HCT116 (cell line): ENCODE results near the gene TBX15. TPM values are rescaled to one million over a fixed set of nuclear protein-coding genes. Genes with fewer than 3 reads are reported as not detected.

Experiments
- ATAC-seq: fragments of 200-7000 bp; cut with Tn5 transposase; 2 replicates; pipeline ENCODE4 v1.9.1; 2020; ENCODE audit warnings: mild to moderate bottlenecking, moderate library complexity
- BruUV-seq: library from RNA; stranded (reverse); fragments of 400-500 nt; replicated peaks from 2 replicates; lab custom pipeline; 2021; lab: Mats Ljungman, UMichigan
- CTCF ChIA-PET: fragments of 300-600 bp; sonication (Branson Sonifier 250); formaldehyde crosslinking; loops from one replicate; lab custom pipeline; 2021; ENCODE audit warnings: antibody characterized with exemption; lab: Charles Lee
- POLR2A ChIA-PET: fragments of 300-600, 350-600 bp; sonication (Branson Sonifier 250); formaldehyde crosslinking; loops from one replicate; lab custom pipeline; 2021; ENCODE audit warnings: antibody characterized with exemption; lab: Charles Lee
- RAD21 ChIA-PET, 2 experiments: fragments of 300-600 bp; sonication (Branson Sonifier 250); formaldehyde crosslinking; loops; one replicate each; lab custom pipeline; 2023; ENCODE audit warnings: low total read pairs in 2 of 2; ENCODE audit not compliant: uncharacterized antibody in 2 of 2, unreplicated experiment in 2 of 2, low non-redundant PET in 1 of 2; lab: Charles Lee
- DNase-seq: peaks from one replicate; pipeline ENCODE4 v3.0.0-alpha.2; 2010; ENCODE audit warnings: low read depth, low spot score
- H2AFZ ChIP-seq: fragments of 200-600 bp; shearing (Covaris generic), sonication (generic); 2 replicates; pipeline ENCODE4 v1.6.1; 2017; ENCODE audit warnings: low read depth, mixed run types, mixed read lengths, antibody characterized with exemption, low read length; ENCODE audit not compliant: poor library complexity, severe bottlenecking
- H3K27ac ChIP-seq: 2 replicates; pipeline ENCODE4 v1.5.1; 2012; ENCODE audit warnings: low read depth, low read length
- H3K27me3 ChIP-seq: fragments of 200-600 bp; sonication (generic); 2 replicates; pipeline ENCODE4 v1.6.1; 2016; ENCODE audit warnings: mixed run types, low read length, mixed read lengths; ENCODE audit not compliant: insufficient read depth
- H3K36me3 ChIP-seq, 2 experiments: fragments of 200-500 bp in 1 of 2; fragments of 200-600 bp in 1 of 2; sonication (Bioruptor generic) in 1 of 2; sonication (generic) in 1 of 2; 2 replicates each; pipeline versions ENCODE4 v1.5.1 to v1.6.1; 2014 to 2016; ENCODE audit warnings: low read length in 2 of 2, inconsistent platforms in 1 of 2, mixed read lengths in 1 of 2, mixed run types in 1 of 2; ENCODE audit not compliant: insufficient read depth in 2 of 2, control insufficient read depth in 1 of 2
- H3K4me1 ChIP-seq, 2 experiments: fragments of 200-600 bp in 1 of 2; sonication (generic) in 1 of 2; 2 replicates each; pipeline versions ENCODE4 v1.5.1 to v1.6.1; 2012 to 2017; ENCODE audit warnings: low read length in 2 of 2, inconsistent platforms in 1 of 2, mild to moderate bottlenecking in 1 of 2, mixed read lengths in 1 of 2, mixed run types in 1 of 2, moderate library complexity in 1 of 2; ENCODE audit not compliant: insufficient read depth in 2 of 2, control insufficient read depth in 1 of 2
- H3K4me2 ChIP-seq: fragments of 200-600 bp; sonication (generic); 2 replicates; pipeline ENCODE4 v1.6.1; 2017; ENCODE audit warnings: mixed run types, low read length, mixed read lengths
- H3K4me3 ChIP-seq, 2 experiments: fragments of 200-600 bp in 1 of 2; sonication (generic) in 1 of 2; replicated peaks in 1 of 2; 2 replicates each; pipeline ENCODE4 v1.5.1; 2011 to 2016; ENCODE audit warnings: low read length in 2 of 2, control low read depth in 1 of 2, low read depth in 1 of 2, mild to moderate bottlenecking in 1 of 2, mixed read lengths in 1 of 2, mixed run types in 1 of 2
- H3K79me2 ChIP-seq: fragments of 200-600 bp; sonication (generic); 2 replicates; pipeline ENCODE4 v1.6.1; 2017; ENCODE audit warnings: mild to moderate bottlenecking, mixed run types, low read length, moderate library complexity, mixed read lengths; ENCODE audit not compliant: insufficient read depth
- H3K9ac ChIP-seq: fragments of 200-600 bp; sonication (generic); 2 replicates; pipeline ENCODE4 v1.6.1; 2016; ENCODE audit warnings: low read length, mixed read lengths
- H3K9me2 ChIP-seq: fragments of 200-600 bp; sonication (generic), shearing (Covaris generic); 2 replicates; pipeline ENCODE4 v1.6.1; 2017; ENCODE audit warnings: mixed run types, mild to moderate bottlenecking, moderate library complexity; ENCODE audit not compliant: insufficient read depth
- H3K9me3 ChIP-seq, 2 experiments: fragments of 200-500 bp in 1 of 2; fragments of 200-600 bp in 1 of 2; sonication (Bioruptor generic) in 1 of 2; sonication (generic) in 1 of 2; 2 replicates each; pipeline ENCODE4 v1.6.1; 2014 to 2017; ENCODE audit warnings: low read length in 2 of 2, mixed read lengths in 2 of 2, inconsistent platforms in 1 of 2, low read depth in 1 of 2, mild to moderate bottlenecking in 1 of 2, mixed run types in 1 of 2, moderate library complexity in 1 of 2; ENCODE audit not compliant: control insufficient read depth in 1 of 2, insufficient read depth in 1 of 2
- H4K20me1 ChIP-seq: fragments of 200-600 bp; sonication (generic), shearing (Covaris generic); 2 replicates; pipeline ENCODE4 v1.6.1; 2017; ENCODE audit warnings: mixed run types, mild to moderate bottlenecking, moderate library complexity; ENCODE audit not compliant: insufficient read depth
- ATF3 ChIP-seq: IDR thresholded peaks from 2 replicates; pipeline ENCODE4 v1.6.1; 2012
- CEBPB ChIP-seq: IDR thresholded peaks from 2 replicates; pipeline ENCODE4 v1.6.1; 2012; ENCODE audit warnings: low read depth
- CTCF ChIP-seq, 3 experiments: fragments of 200-600 bp in 1 of 3; sonication (generic) in 1 of 3; IDR thresholded peaks in 2 of 3; conservative IDR thresholded peaks in 1 of 3; 2 replicates each; pipeline ENCODE4 v1.5.1; 2012 to 2017; ENCODE audit warnings: low read depth in 2 of 3, low read length in 2 of 3, antibody characterized with exemption in 1 of 3, borderline replicate concordance in 1 of 3, control low read depth in 1 of 3, mild to moderate bottlenecking in 1 of 3, mixed read lengths in 1 of 3, mixed run types in 1 of 3, moderate library complexity in 1 of 3; ENCODE audit not compliant: insufficient read depth in 1 of 3
- EGR1 ChIP-seq: IDR thresholded peaks from 2 replicates; pipeline ENCODE4 v1.6.1; 2012; ENCODE audit warnings: low read depth
- FOSL1 ChIP-seq: IDR thresholded peaks from 2 replicates; pipeline ENCODE4 v1.6.1; 2012; ENCODE audit warnings: low read depth
- MAX ChIP-seq: IDR thresholded peaks from 2 replicates; pipeline ENCODE4 v1.6.1; 2012
- POLR2AphosphoS5 ChIP-seq: IDR thresholded peaks from 2 replicates; pipeline ENCODE4 v1.6.1; 2011; ENCODE audit warnings: mild to moderate bottlenecking, low read depth, low read length, moderate library complexity
- RAD21 ChIP-seq: IDR thresholded peaks from 2 replicates; pipeline ENCODE4 v1.6.1; 2012; ENCODE audit warnings: low read depth, mild to moderate bottlenecking
- REST ChIP-seq: IDR thresholded peaks from 2 replicates; pipeline ENCODE4 v1.6.1; 2012; ENCODE audit warnings: low read depth
- SP1 ChIP-seq: IDR thresholded peaks from 2 replicates; pipeline ENCODE4 v1.6.1; 2012; ENCODE audit warnings: low read depth
- SRF ChIP-seq: IDR thresholded peaks from 2 replicates; pipeline ENCODE4 v1.6.1; 2012; ENCODE audit warnings: low read depth
- ZFX ChIP-seq: fragments of 450-650 bp; IDR thresholded peaks from 2 replicates; pipeline ENCODE4 v1.6.1; 2017
- ZNF274 ChIP-seq: fragments of 200-500 bp; sonication (Bioruptor generic); IDR thresholded peaks from 2 replicates; pipeline ENCODE4 v1.6.1; 2014; ENCODE audit warnings: mild to moderate bottlenecking, low read depth, low read length, inconsistent platforms
- intact Hi-C: fragments of 100-400 bp; cut with micrococcal nuclease; formaldehyde crosslinking; loops from 2 replicates; pipeline ENCODE4 v1.10.0; 2022
- total RNA-seq: library from RNA; stranded (reverse); gene quantifications from one replicate; pipeline ENCODE4 v1.2.1, GENCODE V29; 2021; ENCODE audit not compliant: unreplicated experiment

TBX15 gene
- total RNA-seq, 1 experiment from 2014 or later = not detected

GRCh38 chr1:118940957-118941356 is 47.2 kb downstream of the TBX15 start:
- DNase-seq = no peak
- ATAC-seq = no peak
- CTCF ChIA-PET = no interaction called here
- POLR2A ChIA-PET = no interaction called here
- no peaks in the 10 kb centered on the region for H4K20me1 ChIP-seq
- RAD21 ChIA-PET = no interaction called here
- no peaks in the 10 kb centered on the region for H3K79me2 ChIP-seq
- no peak overlapping the region for H2AFZ ChIP-seq
- TF ChIP-seq SP1 (no peak), SRF (no peak), POLR2AphosphoS5 (no peak), ZFX (no peak), MAX (no peak), CTCF (IDR thresholded peaks at IDR 0.05 in 2 of 3, conservative IDR thresholded peaks at IDR 0.05 in 1 of 3; ENCODE audit: borderline replicate concordance in 1 of 3, insufficient read depth in 1 of 3, low read depth in 2 of 3, low read length in 2 of 3) (no peak), ZNF274 (no peak), REST (no peak), RAD21 (no peak), CEBPB (no peak), EGR1 (no peak), FOSL1 (no peak), ATF3 (no peak)
- no peaks in the 10 kb centered on the region for H3K36me3 ChIP-seq
- H3K9me3 ChIP-seq = no peaks in the 10 kb centered on the region
- no peak overlapping the region for H3K4me3 ChIP-seq
- no peaks in the 10 kb centered on the region for H3K9me2 ChIP-seq
- no TSS peak for BruUV-seq
- no peak overlapping the region for H3K27ac ChIP-seq
- no peak overlapping the region for H3K9ac ChIP-seq
- no peak overlapping the region for H3K4me2 ChIP-seq
- intact Hi-C loops = no loop called here
- peaks cover 34% of the 10 kb centered on the region for H3K27me3 ChIP-seq
- H3K4me1 ChIP-seq = no peaks in the 10 kb centered on the region
